RWPE2 (cell line): ENCODE measurements around the gene TSHZ1.

Source experiments
- ATAC-seq: fragments of 200-7000 bp; cut with Tn5 transposase; 3 replicates; pipeline ENCODE4 v1.9.1; 2021; ENCODE audit warnings: low read depth
- DNase-seq: peaks from one replicate; pipeline ENCODE4 v3.0.0-alpha.2; 2020; ENCODE audit warnings: low spot score
- H3K27ac ChIP-seq: fragments of 450-650 bp; 2 replicates; pipeline ENCODE4 v1.5.1; 2017; ENCODE audit warnings: mild to moderate bottlenecking; ENCODE audit not compliant: poor library complexity, severe bottlenecking
- H3K27me3 ChIP-seq: fragments of 250-450 bp; sonication (Bioruptor Pico); 2 replicates; pipeline ENCODE4 v1.5.1; 2021; ENCODE audit warnings: mild to moderate bottlenecking, moderate library complexity; ENCODE audit not compliant: insufficient read depth, poor library complexity, severe bottlenecking
- H3K36me3 ChIP-seq: fragments of 250-450 bp; sonication (Bioruptor Pico); 2 replicates; pipeline ENCODE4 v1.5.1; 2020; ENCODE audit warnings: low read depth, mild to moderate bottlenecking, moderate library complexity
- H3K4me1 ChIP-seq: fragments of 250-450 bp; sonication (Bioruptor Pico); 2 replicates; pipeline ENCODE4 v1.5.1; 2021; ENCODE audit warnings: mild to moderate bottlenecking, moderate library complexity; ENCODE audit not compliant: insufficient read depth, poor library complexity, severe bottlenecking
- H3K4me3 ChIP-seq: fragments of 250-450 bp; sonication (Bioruptor Pico); 2 replicates; pipeline ENCODE4 v1.5.1; 2021; ENCODE audit warnings: mild to moderate bottlenecking, moderate library complexity; ENCODE audit not compliant: severe bottlenecking
- H3K9me3 ChIP-seq: fragments of 250-450 bp; sonication (Bioruptor Pico); 2 replicates; pipeline ENCODE4 v1.5.1; 2021; ENCODE audit warnings: mild to moderate bottlenecking, moderate library complexity; ENCODE audit not compliant: severe bottlenecking
- CTCF ChIP-seq: fragments of 450-650 bp; IDR thresholded peaks from one replicate; pipeline ENCODE4 v1.5.1; 2017; ENCODE audit warnings: mild to moderate bottlenecking, moderate library complexity; ENCODE audit not compliant: poor library complexity, severe bottlenecking

Gene TSHZ1

GRCh38 chr18:75238786-75239185 is 28.2 kb downstream of the TSHZ1 start:
- H3K36me3 ChIP-seq, result no peaks in the 10 kb centered on the region
- H3K4me3 ChIP-seq, result no peak overlapping the region
- DNase-seq (no peak), ATAC-seq (no peak)
- no peak overlapping the region for H3K27ac ChIP-seq
- H3K4me1 ChIP-seq, result no peaks in the 10 kb centered on the region
- H3K9me3 ChIP-seq, result no peaks in the 10 kb centered on the region
- H3K27me3 ChIP-seq, result no peaks in the 10 kb centered on the region
- TF ChIP-seq CTCF, result no peak

GRCh38 chr18:75240433-75240832 is 29.8 kb downstream of the TSHZ1 start:
- Histone ChIP-seq H3K4me1 (no peaks in the 10 kb centered on the region), H3K36me3 (no peaks in the 10 kb centered on the region), H3K27ac (no peak overlapping the region), H3K4me3 (no peak overlapping the region), H3K27me3 (no peaks in the 10 kb centered on the region), H3K9me3 (no peaks in the 10 kb centered on the region)
- DNase-seq (no peak), ATAC-seq (no peak)
- no peak for TF ChIP-seq CTCF

- DNase-seq (no peak), ATAC-seq (no peak)
- Histone ChIP-seq H3K4me1 (no peaks in the 10 kb centered on the region), H3K27ac (no peak overlapping the region), H3K27me3 (no peaks in the 10 kb centered on the region), H3K9me3 (no peaks in the 10 kb centered on the region), H3K4me3 (no peak overlapping the region), H3K36me3 (no peaks in the 10 kb centered on the region)
- no peak for TF ChIP-seq CTCF
These were observed 31.1 kb downstream of the TSHZ1 start for GRCh38 chr18:75241705-75242104.

- H3K9me3 ChIP-seq, result no peaks in the 10 kb centered on the region
- H3K27me3 ChIP-seq, result no peaks in the 10 kb centered on the region
- H3K4me1 ChIP-seq, result peaks cover 7% of the 10 kb centered on the region
- no peak overlapping the region for H3K4me3 ChIP-seq
- H3K27ac ChIP-seq, result no peak overlapping the region
- ATAC-seq (no peak), DNase-seq (no peak)
- TF ChIP-seq CTCF, result no peak
- H3K36me3 ChIP-seq, result no peaks in the 10 kb centered on the region
These were observed 34.0 kb downstream of the TSHZ1 start for GRCh38 chr18:75244351-75245313.
